Stimulated activated CD8-positive, alpha-beta memory T cell treated with anti-CD3 and anti-CD28 coated beads, Interleukin-4, amount 100 ng/mL, for 24 hours (primary cell): ENCODE results near the gene TPPP2.
"Not testable (repeated sequence)": the region's sequence is repeated elsewhere in the genome, so short reads cannot be mapped to it uniquely, and the experiment has no call there.

Experiments
- DNase-seq: peaks from one replicate; pipeline ENCODE4 v3.0.0-alpha.2; 2020; ENCODE audit warnings: low read depth

Gene TPPP2

GRCh38 chr14:21029917-21030316, at the start of gene TPPP2:
Gene TPPP2 (plus strand): TSS chr14:21030217. CDS start chr14:21030582, 365 bp downstream.
- DNase-seq = no peak

DNA sequence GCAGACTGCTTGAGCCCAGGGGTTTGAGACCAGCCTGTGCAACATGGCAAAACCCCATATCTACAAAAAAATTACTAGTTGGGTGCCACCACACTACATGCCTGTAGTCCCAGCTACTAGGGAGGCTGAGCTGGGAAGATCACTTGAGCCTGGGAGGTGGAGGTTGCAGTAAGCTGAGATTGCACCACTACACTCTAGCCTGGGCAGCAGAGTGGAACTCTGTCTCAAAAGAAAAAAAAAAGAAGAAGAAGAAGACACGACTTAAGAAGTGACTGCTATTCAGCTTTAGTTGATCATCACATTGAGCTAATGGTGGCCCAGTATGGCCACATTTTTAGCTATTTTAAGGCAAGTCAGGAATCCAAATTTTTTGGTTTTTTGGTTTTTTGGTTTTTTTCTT, 49.1 kb upstream of the TPPP2 start:
- no peak for DNase-seq

DNA sequence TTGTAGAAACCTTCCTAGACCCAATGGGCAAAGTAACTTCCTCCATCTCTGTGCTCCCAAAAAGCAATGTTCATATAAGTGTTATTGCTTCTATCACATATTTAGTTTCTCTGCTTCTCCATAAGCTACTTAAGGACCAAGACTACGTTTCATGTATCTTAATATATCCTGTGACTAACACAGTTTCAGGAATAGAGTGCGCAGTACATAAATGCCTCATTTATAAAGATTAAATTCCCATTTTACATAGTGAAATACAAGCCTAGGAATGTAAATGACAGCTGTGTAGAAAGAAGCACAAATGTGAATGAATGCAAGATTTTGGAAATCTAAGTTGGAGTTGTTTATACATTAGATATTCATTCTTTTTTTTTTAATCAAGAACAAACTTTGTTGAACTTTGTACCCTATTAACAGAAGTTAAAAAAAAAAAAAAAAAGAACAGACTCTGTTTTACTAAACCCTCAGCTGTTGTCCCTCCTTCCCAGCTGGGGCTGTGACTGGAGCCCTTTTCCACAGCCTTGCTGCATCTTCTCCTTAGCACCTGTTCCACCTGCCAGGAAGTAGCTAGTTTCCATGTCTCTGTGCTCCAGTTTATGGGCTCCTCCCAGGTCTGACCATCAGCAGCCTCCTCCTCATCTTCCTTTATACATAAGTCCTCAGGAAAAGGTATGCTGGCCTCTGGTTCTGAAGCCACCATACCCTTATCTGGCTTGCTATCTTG, 47.2 kb upstream of the TPPP2 start:
- no peak for DNase-seq

DNA sequence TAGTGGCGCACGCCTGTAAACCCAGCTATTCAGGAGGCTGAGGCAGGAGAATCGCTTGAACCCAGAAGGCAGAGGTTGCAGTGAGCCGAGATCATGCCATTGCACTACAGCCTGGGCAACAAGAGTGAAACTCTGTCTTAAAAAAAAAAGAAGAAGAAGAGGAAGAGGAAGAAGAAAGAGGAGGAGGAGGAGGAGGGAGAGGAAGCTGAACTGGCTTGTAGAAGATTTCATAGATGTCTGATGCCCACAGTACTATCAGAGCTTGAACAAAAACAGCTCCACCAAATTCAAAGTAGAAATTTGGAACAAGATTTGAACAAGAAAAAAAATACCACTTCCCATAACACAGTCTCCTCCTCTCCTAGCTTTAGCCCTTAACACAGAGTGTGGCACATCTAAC, 44.4 kb upstream of the TPPP2 start:
- DNase-seq = not testable (repeated sequence)

GRCh38 chr14:20986811-20987210, 43.2 kb upstream of the TPPP2 start:
- no peak for DNase-seq

GRCh38 chr14:20988717-20989470, 41.1 kb upstream of the TPPP2 start:
- no peak for DNase-seq

GRCh38 chr14:20989471-20989786, 40.6 kb upstream of the TPPP2 start:
- DNase-seq = no peak

DNA sequence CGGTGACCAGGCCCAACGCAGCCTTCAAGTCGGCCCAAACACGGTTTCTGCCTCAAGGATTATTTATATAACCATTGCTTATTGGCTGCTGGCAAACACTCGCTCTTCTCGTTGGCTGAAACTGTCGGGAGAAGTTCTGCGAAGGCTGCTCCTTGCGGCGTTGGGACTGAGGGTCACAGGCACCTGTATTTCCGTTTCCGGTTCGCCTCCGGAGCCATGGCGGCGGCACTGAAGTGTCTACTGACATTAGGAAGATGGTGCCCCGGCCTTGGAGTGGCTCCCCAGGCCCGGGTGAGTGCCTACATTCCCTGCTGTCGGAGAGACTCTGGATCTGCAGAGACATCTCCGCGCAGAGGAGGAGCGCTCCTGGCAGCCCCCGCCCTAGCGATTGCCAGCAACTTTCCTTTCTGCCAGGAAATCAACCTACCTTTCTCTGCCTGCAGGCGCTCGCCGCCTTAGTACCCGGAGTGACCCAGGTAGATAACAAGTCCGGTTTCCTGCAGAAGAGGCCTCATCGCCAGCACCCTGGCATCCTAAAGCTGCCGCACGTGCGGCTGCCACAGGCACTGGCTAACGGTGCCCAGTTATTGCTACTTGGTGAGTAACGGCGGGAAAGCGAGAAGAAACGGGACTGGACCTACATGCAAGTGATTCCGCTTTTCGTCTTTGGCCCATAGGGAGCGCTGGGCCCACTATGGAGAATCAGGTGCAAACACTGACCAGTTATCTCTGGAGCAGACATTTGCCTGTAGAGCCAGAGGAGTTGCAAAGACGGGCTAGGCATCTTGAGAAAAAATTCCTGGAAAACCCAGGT, 40.0 kb upstream of the TPPP2 start, which contains the start of gene METTL17:
TSS of gene METTL17 (plus strand) at position 194 of the 814 bp plus-strand sequence. CDS start at position 217, 23 bp downstream.
- DNase-seq = peak; percentile 79

DNA sequence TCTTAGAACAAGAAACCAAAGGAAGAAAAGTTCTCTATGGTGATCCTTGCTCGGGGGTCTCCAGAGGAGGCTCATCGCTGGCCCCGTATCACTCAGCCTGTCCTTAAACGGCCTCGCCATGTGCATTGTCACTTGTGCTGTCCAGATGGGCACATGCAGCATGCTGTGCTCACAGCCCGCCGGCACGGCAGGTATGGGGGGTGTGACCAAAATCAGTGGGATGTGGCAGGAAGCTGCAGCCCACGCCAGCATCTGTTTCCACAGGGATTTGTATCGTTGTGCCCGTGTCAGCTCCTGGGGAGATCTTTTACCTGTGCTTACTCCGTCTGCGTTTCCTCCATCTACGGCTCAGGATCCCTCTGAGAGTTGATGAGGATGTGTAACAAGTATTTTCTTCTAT, 33.5 kb upstream of the TPPP2 start:
- DNase-seq = no peak

GRCh38 chr14:20997115-20997514, 32.9 kb upstream of the TPPP2 start:
- DNase-seq = no peak

GRCh38 chr14:20997564-20997963, 32.5 kb upstream of the TPPP2 start:
- DNase-seq = no peak

- DNase-seq = no peak
These were observed 31.9 kb upstream of the TPPP2 start for GRCh38 chr14:20998139-20998538.

DNA sequence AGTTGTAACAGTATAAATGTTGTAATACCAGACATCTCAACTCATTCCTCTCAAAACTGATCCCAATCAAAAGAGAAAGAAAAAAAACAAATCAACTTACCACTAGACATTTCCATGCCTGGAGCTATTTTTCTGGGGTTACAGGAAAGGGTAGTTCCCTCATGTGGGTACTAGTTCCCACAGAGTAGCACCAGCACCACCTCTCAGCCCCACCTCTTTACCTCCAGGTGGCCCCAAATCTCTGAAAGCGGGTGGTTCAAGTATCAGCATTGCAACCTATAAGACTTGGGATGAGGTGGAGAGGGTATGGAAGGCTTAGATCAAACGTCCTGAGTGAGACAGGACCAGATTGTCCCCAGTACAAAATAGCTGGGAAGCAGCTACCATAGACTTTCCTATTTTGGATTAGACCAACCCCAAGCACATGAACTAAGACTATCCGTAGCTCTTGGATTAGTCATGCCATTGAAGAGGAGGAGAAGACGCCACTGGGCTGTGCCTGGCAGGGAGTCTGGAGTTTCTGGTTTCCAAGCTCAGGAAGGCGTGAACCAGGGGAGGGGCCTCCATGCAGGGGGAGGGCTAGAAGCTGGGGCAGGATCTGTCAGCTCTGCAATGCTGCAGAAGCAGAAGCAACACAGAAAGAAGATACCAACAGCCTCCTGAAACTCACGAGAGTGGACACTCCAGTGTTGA, 31.2 kb upstream of the TPPP2 start, which contains the start of gene SLC39A2:
TSS of gene SLC39A2 (plus strand) at position 620 of the 693 bp plus-strand sequence. CDS start 154 bp downstream, outside the sequence.
- no peak for DNase-seq

GRCh38 chr14:20999591-20999990, 30.4 kb upstream of the TPPP2 start:
- no peak for DNase-seq

- DNase-seq = no peak
These were observed 28.8 kb upstream of the TPPP2 start for GRCh38 chr14:21001218-21001617.

- DNase-seq = no peak
These were observed 26.1 kb upstream of the TPPP2 start for GRCh38 chr14:21003788-21004346.

DNA sequence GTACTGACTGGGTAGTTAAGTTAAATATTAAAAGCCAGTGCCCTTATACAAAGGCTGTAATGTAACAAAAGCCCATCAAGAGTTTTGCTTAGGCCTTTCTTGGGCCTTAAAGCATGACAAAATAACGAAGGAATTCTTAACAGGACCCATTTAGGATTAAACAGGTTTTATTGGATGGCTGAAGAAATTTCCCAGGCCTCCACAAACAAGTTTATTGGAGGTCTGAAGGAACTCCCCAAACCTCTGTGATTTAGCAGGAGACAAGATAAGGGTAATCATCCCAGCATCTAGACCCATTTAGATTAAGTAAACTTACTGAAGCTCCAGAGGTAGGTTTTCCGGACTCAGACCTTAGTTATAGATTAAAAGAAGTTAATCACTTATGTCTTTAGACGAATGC, 20.3 kb upstream of the TPPP2 start:
- DNase-seq = not testable (repeated sequence)

- no peak for DNase-seq
These were observed 18.9 kb upstream of the TPPP2 start for GRCh38 chr14:21011136-21011535.

DNA sequence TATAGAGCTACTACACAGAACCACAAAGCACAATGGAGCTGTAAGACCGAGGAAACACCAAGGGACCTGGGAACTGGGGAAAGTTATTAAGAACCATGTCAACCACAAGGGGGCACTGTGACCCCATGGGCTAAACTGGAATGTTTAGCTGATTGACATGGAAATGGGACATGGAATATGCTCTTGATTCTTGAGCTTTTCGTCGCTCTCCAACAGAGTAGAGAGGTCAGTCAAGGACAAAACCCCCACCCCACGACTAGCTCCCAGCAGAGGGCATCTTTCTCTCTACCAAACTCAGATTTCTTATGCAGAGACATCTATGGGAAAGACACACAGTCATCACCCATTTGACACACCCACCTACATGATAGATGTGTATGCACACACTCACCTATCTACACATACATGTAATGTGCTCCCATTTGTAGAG, 15.2 kb upstream of the TPPP2 start:
- DNase-seq = peak; percentile 57

GRCh38 chr14:21015312-21015711, 14.7 kb upstream of the TPPP2 start:
- no peak for DNase-seq

DNA sequence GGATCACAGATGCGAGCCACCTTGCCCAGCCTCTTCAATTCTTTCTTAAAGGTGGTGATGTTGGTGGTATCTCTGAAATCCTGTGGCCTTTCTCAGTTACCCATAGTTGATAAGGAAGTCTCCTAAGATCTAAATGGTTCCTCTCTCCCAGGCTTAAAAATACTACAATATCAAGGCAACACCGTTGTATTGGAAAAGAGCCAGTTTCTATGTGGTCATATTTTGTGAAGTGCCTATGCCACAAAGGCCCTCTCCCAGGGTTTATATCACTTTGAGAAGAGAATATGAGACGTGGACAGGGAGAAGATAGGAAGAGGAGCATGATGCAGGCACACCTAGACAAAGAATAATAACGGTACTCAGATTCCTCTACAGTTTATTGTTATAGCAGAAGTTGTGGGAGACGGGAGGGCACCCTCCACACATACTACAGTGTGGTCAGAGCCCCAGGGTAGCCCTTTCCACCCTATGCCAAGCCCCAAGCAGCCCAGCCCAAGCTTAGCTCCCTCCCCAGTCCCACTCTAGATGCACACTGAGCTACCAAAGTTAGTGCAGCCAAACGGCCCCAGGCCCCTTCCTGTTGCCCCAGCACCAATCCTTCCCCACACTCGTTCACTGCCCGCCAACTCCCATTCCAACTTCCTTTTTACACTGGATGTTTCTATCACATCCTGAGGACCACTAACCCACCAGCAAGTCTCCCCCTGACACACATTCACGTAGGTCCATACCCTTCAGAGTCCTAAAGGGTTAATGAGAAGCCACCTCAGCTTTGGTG, 13.4 kb upstream of the TPPP2 start:
- DNase-seq = no peak
